Esophagus squamous epithelium (tissue), 4 donors: ENCODE data around the gene STMN1.

Experiments used
- CTCF ChIP-seq, 6 experiments: fragments of 450-650 bp in 4 of 6; fragments of 200-600 bp in 2 of 6; sonication (generic) in 2 of 6; IDR thresholded peaks; one replicate each; pipeline ENCODE4 v1.5.1; 2016 to 2019; ENCODE audit warnings: antibody characterized with exemption in 6 of 6, mild to moderate bottlenecking in 4 of 6, moderate library complexity in 4 of 6
- POLR2A ChIP-seq, 4 donors: fragments of 450-650 bp; IDR thresholded peaks; one replicate each; pipeline ENCODE4 v1.6.1; 2017; ENCODE audit warnings: antibody characterized with exemption in 4 of 4, mild to moderate bottlenecking in 4 of 4, moderate library complexity in 3 of 4

- TF ChIP-seq CTCF (IDR thresholded peaks at IDR 0.05) = no peak
- TF ChIP-seq POLR2A (IDR thresholded peaks at IDR 0.05) = no peak
These were observed 51.7 kb downstream of the STMN1 start for GRCh38 chr1:25854554-25854953.
